Spleen (tissue), 7 donors: ENCODE measurements around the gene TUBB4A.

ENCODE experiments used
- POLR2A ChIP-seq, 3 donors: fragments of 450-650 bp; IDR thresholded peaks; one replicate each; pipeline ENCODE4 v1.5.1; 2017; ENCODE audit warnings: antibody characterized with exemption in 3 of 3, mild to moderate bottlenecking in 1 of 3
- TF ChIP-seq, protein P1 (sequence below), 11 experiments: fragments of 200-600 bp in 7 of 11; fragments of 450-650 bp in 4 of 11; sonication (generic) in 4 of 11; IDR thresholded peaks in 8 of 11; conservative IDR thresholded peaks in 3 of 11; 1 replicate in 7 of 11; 2 replicates in 4 of 11; pipeline versions ENCODE4 v1.4.0 to v1.8.0; 2016 to 2021; ENCODE audit warnings: antibody characterized with exemption in 11 of 11, inconsistent platforms in 4 of 11, mild to moderate bottlenecking in 1 of 11
- donor health status: DM: no; HTN: no; CAD: no; lungs with moderate emphysema.
- donor health status: DM: no; HTN: no; CAD: no.
- donor health status: DM: no; HTN: no; CAD: no.

DNA sequence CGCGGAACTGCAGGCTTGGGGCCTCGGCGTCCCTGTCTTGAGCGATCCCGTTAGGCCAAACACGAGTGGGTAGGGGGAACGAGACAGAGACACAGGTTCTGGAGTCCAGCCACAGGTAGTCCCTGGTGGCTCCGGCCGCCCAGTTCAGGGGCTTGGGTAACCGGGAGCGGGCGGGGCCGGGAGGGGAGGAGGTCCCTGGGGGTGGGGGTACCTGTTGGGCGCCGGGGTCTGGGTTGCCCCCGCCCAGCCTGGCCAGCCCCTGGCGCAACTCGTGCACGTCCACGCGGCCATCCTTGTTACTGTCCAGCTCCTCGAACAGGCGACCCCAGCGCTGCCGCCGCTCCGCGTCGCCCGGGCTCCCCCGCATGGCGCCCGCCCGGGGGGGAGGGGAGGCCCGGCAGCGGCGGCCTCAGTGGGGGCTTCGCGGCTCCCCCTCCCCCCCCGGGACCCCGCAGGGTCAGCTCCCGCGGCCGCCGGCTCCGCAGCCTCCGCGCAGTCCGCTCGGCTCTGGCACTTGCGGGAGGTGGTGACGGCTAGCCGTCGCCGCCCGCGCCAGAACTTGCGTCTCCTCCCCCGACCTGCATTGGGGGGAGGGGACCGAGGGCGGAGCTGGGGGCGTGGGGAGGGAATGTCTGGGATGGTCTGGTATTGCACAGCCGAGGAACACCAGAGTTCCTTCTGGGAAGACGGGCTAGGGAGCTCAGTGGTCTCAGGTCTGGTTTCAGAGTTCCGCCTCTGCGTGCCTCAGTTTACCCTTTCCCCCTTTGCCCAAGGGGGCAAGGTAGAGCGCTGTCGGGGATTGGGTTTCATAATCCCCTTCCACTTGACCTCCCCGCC is 42.6 kb downstream of the TUBB4A start, which contains the start of gene SLC25A23:
- TF ChIP-seq, protein P1, sequence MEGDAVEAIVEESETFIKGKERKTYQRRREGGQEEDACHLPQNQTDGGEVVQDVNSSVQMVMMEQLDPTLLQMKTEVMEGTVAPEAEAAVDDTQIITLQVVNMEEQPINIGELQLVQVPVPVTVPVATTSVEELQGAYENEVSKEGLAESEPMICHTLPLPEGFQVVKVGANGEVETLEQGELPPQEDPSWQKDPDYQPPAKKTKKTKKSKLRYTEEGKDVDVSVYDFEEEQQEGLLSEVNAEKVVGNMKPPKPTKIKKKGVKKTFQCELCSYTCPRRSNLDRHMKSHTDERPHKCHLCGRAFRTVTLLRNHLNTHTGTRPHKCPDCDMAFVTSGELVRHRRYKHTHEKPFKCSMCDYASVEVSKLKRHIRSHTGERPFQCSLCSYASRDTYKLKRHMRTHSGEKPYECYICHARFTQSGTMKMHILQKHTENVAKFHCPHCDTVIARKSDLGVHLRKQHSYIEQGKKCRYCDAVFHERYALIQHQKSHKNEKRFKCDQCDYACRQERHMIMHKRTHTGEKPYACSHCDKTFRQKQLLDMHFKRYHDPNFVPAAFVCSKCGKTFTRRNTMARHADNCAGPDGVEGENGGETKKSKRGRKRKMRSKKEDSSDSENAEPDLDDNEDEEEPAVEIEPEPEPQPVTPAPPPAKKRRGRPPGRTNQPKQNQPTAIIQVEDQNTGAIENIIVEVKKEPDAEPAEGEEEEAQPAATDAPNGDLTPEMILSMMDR (IDR thresholded peaks at IDR 0.05 in 8 of 11, conservative IDR thresholded peaks at IDR 0.05 in 3 of 11) = no peak
- no peak for TF ChIP-seq POLR2A (IDR thresholded peaks at IDR 0.05)
